ENCODE data around the gene TMEM121B. TPM values are rescaled to one million over a fixed set of nuclear protein-coding genes. Genes with fewer than 3 reads are reported as not detected.

TMEM121B gene
- total RNA-seq, 1 experiment from 2014 or later = 8.1 TPM

- no peak overlapping the region; a peak in 1 of 7 replicates for H3K27ac Mint-ChIP-seq
- H2AK5ac ChIP-seq (ENCODE audit: insufficient read length, low read length) = no peak overlapping the region
- DNase-seq = no peak
- H2BK15ac ChIP-seq (ENCODE audit: low read depth, low read length) = no peak overlapping the region
- H3K4me3 Mint-ChIP-seq = no peak overlapping the region
- H2AFZ ChIP-seq (ENCODE audit: low read length) = no peak overlapping the region
- H3K18ac ChIP-seq (ENCODE audit: insufficient read length, low read depth, low read length) = no peak overlapping the region
- H4K91ac ChIP-seq (ENCODE audit: insufficient read length, low read depth, low read length) = no peak overlapping the region
- H3K4me1 Mint-ChIP-seq = peaks cover 3 to 6% of the 10 kb centered on the region in 2 experiments; a peak in 3 of 4 replicates
- no peak overlapping the region for H2BK5ac ChIP-seq (ENCODE audit: insufficient read length, low read length)
- H3K9ac ChIP-seq (ENCODE audit: extremely low read depth, insufficient read length, low read length) = no peak overlapping the region
- H3K36me3 Mint-ChIP-seq (ENCODE audit: insufficient read depth in 1 of 3, low read depth in 3 of 3) = peaks cover 5 to 32% (median 23%) of the 10 kb centered on the region in 3 experiments; a peak in 6 of 7 replicates
- H2BK12ac ChIP-seq (ENCODE audit: insufficient read length, low read depth, low read length) = no peak overlapping the region
- no peaks in the 10 kb centered on the region for H3K79me1 ChIP-seq (ENCODE audit: insufficient read depth, low read depth, low read length, poor library complexity, severe bottlenecking)
- no peak overlapping the region for H4K5ac ChIP-seq (ENCODE audit: insufficient read length, low read depth, low read length)
- H2BK120ac ChIP-seq (ENCODE audit: low read depth, low read length, poor library complexity, severe bottlenecking) = no peak overlapping the region
- H3K4me1 ChIP-seq (ENCODE audit: insufficient read depth, low read length) = no peaks in the 10 kb centered on the region
- H3K4ac ChIP-seq (ENCODE audit: low read depth, low read length) = no peak overlapping the region
- no peak for TF ChIP-seq CTCF (conservative IDR thresholded peaks at IDR 0.05)
- H3K4me2 ChIP-seq (ENCODE audit: insufficient read depth, insufficient read length, low read length) = no peak overlapping the region
- no peaks in the 10 kb centered on the region for H4K20me1 ChIP-seq (ENCODE audit: control insufficient read depth, insufficient read depth, insufficient read length)
- no peaks in the 10 kb centered on the region for H3K27me3 Mint-ChIP-seq (ENCODE audit: low read depth)
- H3K27me3 ChIP-seq (ENCODE audit: insufficient read depth, low read length) = no peaks in the 10 kb centered on the region
- no peak overlapping the region for H4K8ac ChIP-seq (replicated peaks; ENCODE audit: insufficient read length, low read depth, low read length)
- H3K79me2 ChIP-seq (ENCODE audit: insufficient read depth, low read length) = no peaks in the 10 kb centered on the region
- no peaks in the 10 kb centered on the region; a peak in 1 of 5 replicates for H3K9me3 Mint-ChIP-seq
- H2BK20ac ChIP-seq (ENCODE audit: low read depth, low read length, poor library complexity, severe bottlenecking) = no peak overlapping the region
- no peak overlapping the region for H3K23ac ChIP-seq (ENCODE audit: insufficient read length, low read depth, low read length)
- H3K23me2 ChIP-seq (ENCODE audit: insufficient read length, low read depth, low read length, poor library complexity, severe bottlenecking) = no peaks in the 10 kb centered on the region
- H3K9me3 ChIP-seq (ENCODE audit: control insufficient read depth, low read depth, low read length) = no peaks in the 10 kb centered on the region
- WGBS (ENCODE audit: extremely low coverage, insufficient read length, low lambda C conversion rate) = no CpG with 5 or more reads among the region's 14 CpGs
- no peak overlapping the region for H3T11ph ChIP-seq (ENCODE audit: low read length)
- H3K27ac ChIP-seq (ENCODE audit: insufficient read length, low read depth, low read length) = no peak overlapping the region
- no peak overlapping the region for H3K14ac ChIP-seq (ENCODE audit: insufficient read depth, low read length)
- no peak overlapping the region for H3K56ac ChIP-seq (ENCODE audit: insufficient read length, low read depth, low read length)
Measured at GRCh38 chr22:17104336-17104935, 16.7 kb downstream of the TMEM121B start.

Data from H9 (cell line).